Ishikawa (cell line): ENCODE data around the gene GABRG3.

Experiments used
- CEBPB ChIP-seq: IDR thresholded peaks from 2 replicates; pipeline ENCODE4 v1.6.1; 2012
- EP300 ChIP-seq: IDR thresholded peaks from 2 replicates; pipeline ENCODE4 v1.6.1; 2012; ENCODE audit warnings: borderline replicate concordance
- MAX ChIP-seq: IDR thresholded peaks from 2 replicates; pipeline ENCODE4 v1.6.1; 2012
- RAD21 ChIP-seq: IDR thresholded peaks from 2 replicates; pipeline ENCODE4 v1.6.1; 2012; ENCODE audit warnings: low read depth
- REST ChIP-seq: IDR thresholded peaks from 2 replicates; pipeline ENCODE4 v1.6.1; 2012; ENCODE audit warnings: low read depth, mild to moderate bottlenecking
- TAF1 ChIP-seq: IDR thresholded peaks from 2 replicates; pipeline ENCODE4 v1.6.1; 2012; ENCODE audit warnings: low read depth, mild to moderate bottlenecking
- USF1 ChIP-seq: IDR thresholded peaks from 2 replicates; pipeline ENCODE4 v1.6.1; 2012
- YY1 ChIP-seq: IDR thresholded peaks from 2 replicates; pipeline ENCODE4 v1.6.1; 2012; ENCODE audit warnings: low read depth

- no peak for TF ChIP-seq USF1
- no peak for TF ChIP-seq REST
- no peak for TF ChIP-seq YY1
- no peak for TF ChIP-seq TAF1
- no peak for TF ChIP-seq MAX
- no peak for TF ChIP-seq EP300
- TF ChIP-seq RAD21, result no peak
- TF ChIP-seq CEBPB, result no peak
Measured at GRCh38 chr15:27529399-27529798, 558.4 kb downstream of the GABRG3 start.
